SK-N-SH (cell line): ENCODE results near the gene ACSS2. TPM values are rescaled to one million over a fixed set of nuclear protein-coding genes. Genes with fewer than 3 reads are reported as not detected.

Experiments used
- CTCF ChIA-PET: fragments of 300-600, 350-600 bp; formaldehyde crosslinking; extraction: SDS; loops from one replicate; lab custom pipeline; 2021; lab: Yijun Ruan, JAX
- POLR2A ChIA-PET: fragments of 350-600 bp; sonication (Branson Sonifier 250); formaldehyde crosslinking; extraction: SDS; loops from one replicate; lab custom pipeline; 2020; ENCODE audit warnings: antibody characterized with exemption, inconsistent platforms; lab: Yijun Ruan, JAX
- DNase-seq: peaks from one replicate; pipeline ENCODE4 v3.0.0; 2012
- H2AFZ ChIP-seq: fragments of 200-600 bp; sonication (generic); 2 replicates; pipeline ENCODE4 v1.8.1; 2016; ENCODE audit warnings: antibody characterized with exemption, mild to moderate bottlenecking, low read depth
- H3F3A ChIP-seq: fragments of 200-600 bp; sonication (generic); replicated peaks from 2 replicates; pipeline ENCODE3; 2016; ENCODE audit warnings: antibody characterized with exemption, mild to moderate bottlenecking; ENCODE audit not compliant: insufficient read depth
- H3K27ac ChIP-seq, 2 experiments: fragments of 200-500 bp in 1 of 2; fragments of 200-600 bp in 1 of 2; sonication (Bioruptor generic) in 1 of 2; sonication (generic), shearing (Covaris generic) in 1 of 2; 2 replicates each; pipeline versions ENCODE4 v1.5.1 to v1.6.1; 2014 to 2016; ENCODE audit warnings: low read depth in 2 of 2, inconsistent platforms in 1 of 2, low read length in 1 of 2, mild to moderate bottlenecking in 1 of 2, mixed read lengths in 1 of 2
- H3K27me3 ChIP-seq: fragments of 200-600 bp; sonication (generic), shearing (Covaris generic); 2 replicates; pipeline ENCODE4 v1.6.1; 2016; ENCODE audit warnings: mixed run types; ENCODE audit not compliant: insufficient read depth
- H3K36me3 ChIP-seq, 2 experiments: fragments of 200-500 bp in 1 of 2; fragments of 200-600 bp in 1 of 2; sonication (Bioruptor generic) in 1 of 2; sonication (generic) in 1 of 2; replicated peaks in 1 of 2; 2 replicates each; pipeline versions ENCODE3 to v1.5.1; 2014 to 2016; ENCODE audit warnings: low read length in 1 of 2, mild to moderate bottlenecking in 1 of 2; ENCODE audit not compliant: insufficient read depth in 2 of 2, control insufficient read depth in 1 of 2
- H3K4me1 ChIP-seq, 2 experiments: fragments of 200-500 bp in 1 of 2; fragments of 200-600 bp in 1 of 2; sonication (Bioruptor generic) in 1 of 2; sonication (generic), shearing (Covaris generic) in 1 of 2; 2 replicates each; pipeline versions ENCODE4 v1.5.1 to v1.6.1; 2014 to 2016; ENCODE audit warnings: low read depth in 1 of 2, low read length in 1 of 2, mixed run types in 1 of 2; ENCODE audit not compliant: insufficient read depth in 2 of 2, control insufficient read depth in 1 of 2
- H3K4me2 ChIP-seq: fragments of 200-600 bp; sonication (generic), shearing (Covaris generic); 2 replicates; pipeline ENCODE4 v1.6.1; 2017; ENCODE audit warnings: mixed run types
- H3K4me3 ChIP-seq, 2 experiments: fragments of 200-500 bp in 1 of 2; fragments of 200-600 bp in 1 of 2; sonication (Bioruptor generic) in 1 of 2; sonication (generic), shearing (Covaris generic) in 1 of 2; 2 replicates each; pipeline versions ENCODE4 v1.5.1 to v1.8.1; 2014 to 2016; ENCODE audit warnings: low read depth in 2 of 2, inconsistent platforms in 1 of 2, low read length in 1 of 2, mild to moderate bottlenecking in 1 of 2, mixed read lengths in 1 of 2, moderate library complexity in 1 of 2
- H3K79me2 ChIP-seq: fragments of 200-600 bp; sonication (generic); 2 replicates; pipeline ENCODE4 v1.8.1; 2017; ENCODE audit warnings: mild to moderate bottlenecking; ENCODE audit not compliant: insufficient read depth
- H3K9ac ChIP-seq: fragments of 200-600 bp; sonication (generic); 2 replicates; pipeline ENCODE4 v1.6.1; 2017; ENCODE audit warnings: mixed run types
- H3K9me2 ChIP-seq: fragments of 200-600 bp; sonication (generic); 2 replicates; pipeline ENCODE4 v1.6.1; 2017; ENCODE audit warnings: mixed run types
- H3K9me3 ChIP-seq: fragments of 200-600 bp; sonication (generic); 2 replicates; pipeline ENCODE4 v1.6.1; 2017; ENCODE audit warnings: mixed run types, mild to moderate bottlenecking, moderate library complexity
- H4K20me1 ChIP-seq: fragments of 200-600 bp; sonication (generic); 2 replicates; pipeline ENCODE4 v1.6.1; 2017; ENCODE audit warnings: mild to moderate bottlenecking, mixed run types; ENCODE audit not compliant: insufficient read depth
- FOXJ3 ChIP-seq: sonication (generic); formaldehyde crosslinking; IDR thresholded peaks from 2 replicates; pipeline ENCODE4 v1.5.1; 2020; ENCODE audit warnings: mild to moderate bottlenecking, missing genetic modification reagents
- GABPA ChIP-seq: IDR thresholded peaks from 2 replicates; pipeline ENCODE4 v1.4.0; 2012; ENCODE audit warnings: low read depth, mild to moderate bottlenecking
- GATA2 ChIP-seq: sonication (generic); formaldehyde crosslinking; IDR thresholded peaks from 2 replicates; pipeline ENCODE4 v1.5.0; 2020; ENCODE audit warnings: mild to moderate bottlenecking, missing genetic modification reagents
- JUND ChIP-seq: IDR thresholded peaks from 2 replicates; pipeline ENCODE4 v1.4.0; 2012
- MEF2A ChIP-seq: IDR thresholded peaks from 2 replicates; pipeline ENCODE4 v1.4.0; 2012; ENCODE audit warnings: low read depth, borderline replicate concordance
- MXI1 ChIP-seq: IDR thresholded peaks from 2 replicates; pipeline ENCODE4 v1.6.1; 2012; ENCODE audit warnings: mild to moderate bottlenecking, low read depth, low read length, improper control_type of control experiment
- NFIC ChIP-seq: IDR thresholded peaks from 2 replicates; pipeline ENCODE4 v1.4.0; 2012; ENCODE audit warnings: borderline replicate concordance
- PBX3 ChIP-seq: IDR thresholded peaks from 2 replicates; pipeline ENCODE4; 2012
- POLR2AphosphoS5 ChIP-seq: IDR thresholded peaks from 2 replicates; pipeline ENCODE4 v1.6.1; 2012; ENCODE audit warnings: low read depth, low read length
- RAD21 ChIP-seq: IDR thresholded peaks from 2 replicates; pipeline ENCODE4 v1.6.1; 2012; ENCODE audit warnings: mild to moderate bottlenecking, low read length
- RFX5 ChIP-seq: IDR thresholded peaks from 2 replicates; pipeline ENCODE4 v1.6.1; 2012; ENCODE audit warnings: mild to moderate bottlenecking, improper control_type of control experiment, low read length
- SIN3A ChIP-seq: IDR thresholded peaks from 2 replicates; pipeline ENCODE4 v1.6.1; 2012; ENCODE audit warnings: low read depth, mild to moderate bottlenecking, low read length, moderate library complexity, borderline replicate concordance
- SMC3 ChIP-seq: IDR thresholded peaks from 2 replicates; pipeline ENCODE4 v1.6.1; 2012; ENCODE audit warnings: low read depth, low read length, improper control_type of control experiment
- TCF12 ChIP-seq: IDR thresholded peaks from 2 replicates; pipeline ENCODE4 v1.4.0; 2012
- TEAD4 ChIP-seq: IDR thresholded peaks from 2 replicates; pipeline ENCODE4 v1.4.0; 2012; ENCODE audit warnings: mild to moderate bottlenecking, borderline replicate concordance; ENCODE audit not compliant: insufficient read depth
- USF1 ChIP-seq: IDR thresholded peaks from 2 replicates; pipeline ENCODE4 v1.4.0; 2012; ENCODE audit warnings: low read depth, borderline replicate concordance
- USF2 ChIP-seq: fragments of 150-350 bp; IDR thresholded peaks from 2 replicates; pipeline ENCODE4 v1.6.1; 2017; ENCODE audit warnings: antibody characterized with exemption, low read length, low read depth, borderline replicate concordance
- ZBTB33 ChIP-seq: IDR thresholded peaks from 2 replicates; pipeline ENCODE4 v1.4.0; 2012; ENCODE audit warnings: low read depth, borderline replicate concordance
- WGBS: methylation state at CpG from one replicate; pipeline ENCODE4 v1.1.6; 2017; ENCODE audit warnings: low lambda C conversion rate; 5-methylcytosine and 5-hydroxymethylcytosine counted together
- polyA plus RNA-seq, 3 experiments: library from polyadenylated mRNA; depleted of rRNA; stranded (reverse); fragments of >200 nt; gene quantifications; 2 replicates each; pipeline ENCODE4 v1.2.3, GENCODE V29; 2012

ACSS2 gene
- polyA plus RNA-seq, 1 of the 3 experiments (the other 2 are of a cell fraction): 25.5 TPM

- POLR2A ChIA-PET: no interaction called here
- no peaks in the 10 kb centered on the region; the same call in 1 of the 2 replicates for H3K27me3 ChIP-seq
- no peak overlapping the region for H3K4me2 ChIP-seq
- no peaks in the 10 kb centered on the region for H3K9me2 ChIP-seq
- DNase-seq: no peak
- H3K36me3 ChIP-seq: no peaks in the 10 kb centered on the region
- 83% methylated on average over 9 of the region's 10 CpGs for WGBS
- H3K27ac ChIP-seq: no peak overlapping the region
- no peaks in the 10 kb centered on the region for H3K79me2 ChIP-seq
- H3K9me3 ChIP-seq: no peaks in the 10 kb centered on the region
- H4K20me1 ChIP-seq: no peaks in the 10 kb centered on the region
- no peak overlapping the region for H3K4me3 ChIP-seq
- H2AFZ ChIP-seq: no peak overlapping the region
- no peak overlapping the region for H3K9ac ChIP-seq
- no peaks in the 10 kb centered on the region for H3F3A ChIP-seq
- TF ChIP-seq MXI1: no peak
- no peak for TF ChIP-seq ZBTB33
- TF ChIP-seq JUND: no peak
- TF ChIP-seq FOXJ3: no peak
- no peak for TF ChIP-seq SMC3
- no peak for TF ChIP-seq USF2
- no peak for TF ChIP-seq USF1
- no peak for TF ChIP-seq POLR2AphosphoS5
- no peak for TF ChIP-seq GABPA
- no peak for TF ChIP-seq RAD21
- TF ChIP-seq PBX3: no peak
- TF ChIP-seq MEF2A: no peak
- no peak for TF ChIP-seq SIN3A
- no peak for TF ChIP-seq NFIC
- no peak for TF ChIP-seq TEAD4
- no peak for TF ChIP-seq TCF12
- no peak for TF ChIP-seq RFX5
- TF ChIP-seq GATA2 (CRISPR knock-in tag): no peak
- H3K4me1 ChIP-seq: peaks cover 0 to 7% of the 10 kb centered on the region in 2 experiments; a peak in 1 of 4 replicates
- CTCF ChIA-PET: interaction anchor here (1.5 to 1.8 kb wide), 2 partner anchors 14 to 98 kb away, joined by 5 read pairs; no protein-coding TSS in a partner anchor
Measured at GRCh38 chr20:34971561-34972235, 95.3 kb downstream of the ACSS2 start.
